Measurements from ENCODE around the gene YWHAG. TPM values are rescaled to one million over a fixed set of nuclear protein-coding genes. Genes with fewer than 3 reads are reported as not detected.
"Not testable (repeated sequence)": the region's sequence is repeated elsewhere in the genome, so short reads cannot be mapped to it uniquely, and the experiment has no call there.

Gene YWHAG
- total RNA-seq, 1 donor from 2014 or later: 95.0 TPM

DNA sequence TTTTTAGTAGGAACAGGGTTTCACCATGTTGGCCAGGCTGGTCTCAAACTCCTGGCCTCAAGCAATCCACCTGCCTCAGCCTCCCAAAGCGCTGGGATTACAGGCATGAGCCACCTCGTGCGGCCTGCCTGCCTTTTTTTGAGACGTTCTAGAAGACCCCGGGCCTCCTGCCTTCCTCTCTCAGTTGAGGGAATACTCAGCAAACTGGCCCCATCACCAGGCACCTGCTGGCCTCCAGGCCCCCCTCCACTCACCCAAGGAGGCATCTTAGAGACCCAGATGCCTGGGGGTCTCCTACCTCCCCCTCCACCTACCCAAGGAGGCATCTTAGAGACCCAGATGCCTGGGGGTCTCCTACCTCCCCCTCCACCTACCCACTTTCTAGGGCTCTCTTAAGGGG lies 65.9 kb downstream of the YWHAG start:
- not testable (repeated sequence) for DNase-seq

DNA sequence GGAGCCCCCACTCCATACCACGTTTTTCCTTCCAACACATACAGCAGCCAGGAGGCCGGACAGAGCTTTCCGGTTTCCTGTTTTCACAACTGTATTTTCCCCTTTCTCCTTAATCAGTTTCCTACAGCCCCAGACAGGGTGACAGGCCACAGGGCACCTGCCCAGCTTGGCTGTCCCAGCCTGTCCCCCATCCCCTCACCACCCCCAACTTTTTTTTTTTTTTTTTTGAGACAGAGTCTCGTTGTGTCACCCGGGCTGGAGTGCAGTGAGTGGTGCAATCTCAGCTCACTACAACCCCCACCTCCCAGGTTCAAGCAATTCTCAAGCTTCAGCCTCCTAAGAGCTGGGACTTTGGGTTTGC lies 66.6 kb downstream of the YWHAG start:
- peak; percentile 95 for DNase-seq

DNA sequence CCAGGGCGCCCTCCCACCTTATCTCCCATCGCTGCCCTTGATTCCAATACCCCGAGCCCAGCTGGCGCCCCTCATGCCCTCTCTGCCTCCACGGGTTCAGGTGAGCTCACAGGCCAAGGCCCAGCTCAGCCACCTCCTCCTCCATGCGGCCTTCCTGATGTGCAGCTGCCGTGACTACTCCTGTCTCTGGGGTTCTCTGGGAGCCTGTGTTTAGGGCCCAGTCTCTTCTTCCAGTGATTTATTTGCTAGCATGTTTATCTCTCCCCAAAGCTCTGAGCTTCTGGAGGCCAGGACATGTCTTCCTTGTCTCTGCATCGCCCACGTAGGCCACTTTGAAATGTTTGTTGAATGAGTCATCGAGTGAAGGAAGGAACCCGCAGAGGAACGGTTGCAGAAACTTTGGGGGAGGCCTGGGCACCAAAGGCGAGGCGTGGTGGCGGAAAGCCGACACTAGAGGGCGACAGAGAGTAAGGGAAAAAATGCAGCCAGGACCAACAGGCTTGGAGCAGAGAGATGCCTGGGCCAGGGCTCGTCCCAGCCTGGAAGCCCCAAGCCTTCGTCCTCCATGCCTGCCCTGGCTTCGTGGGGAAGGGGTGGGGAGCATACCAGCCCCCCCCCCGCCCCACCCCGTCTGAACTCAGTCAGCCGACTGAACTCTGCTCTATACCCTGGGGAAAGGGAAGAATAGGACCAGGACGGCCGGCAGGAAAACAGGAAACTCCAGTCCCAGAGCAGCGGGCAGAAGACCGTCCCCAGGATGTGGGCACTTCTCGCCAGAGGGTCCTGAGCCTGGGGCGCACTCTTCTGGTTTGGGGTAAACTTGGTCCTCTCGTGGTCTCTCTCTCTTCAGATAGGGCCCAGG lies 67.2 kb downstream of the YWHAG start:
- DNase-seq: peak; percentile 98

DNA sequence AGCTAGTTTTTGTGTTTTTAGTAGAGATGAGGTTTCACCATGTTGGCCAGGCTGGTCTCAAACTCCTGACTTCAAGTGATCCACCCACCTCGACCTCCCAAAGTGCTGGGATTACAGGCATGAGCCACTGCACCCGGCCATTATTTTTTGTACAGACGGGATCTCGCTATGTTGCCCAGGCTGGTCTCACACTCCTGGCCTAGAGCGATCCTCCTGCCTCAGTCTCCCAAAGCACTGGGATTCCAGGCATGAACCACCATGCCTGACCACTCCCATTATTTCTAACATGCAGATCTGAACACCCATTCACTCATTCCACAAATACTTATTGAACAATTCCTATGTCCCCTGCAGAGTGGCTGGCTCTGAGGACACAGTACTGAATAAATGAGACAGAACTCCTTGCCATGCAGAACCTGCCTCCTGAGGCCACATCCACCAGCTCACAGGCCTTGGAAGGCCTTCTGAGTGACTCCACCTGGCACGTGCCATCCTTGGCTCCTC lies 67.9 kb downstream of the YWHAG start:
- not testable (repeated sequence) for DNase-seq

DNA sequence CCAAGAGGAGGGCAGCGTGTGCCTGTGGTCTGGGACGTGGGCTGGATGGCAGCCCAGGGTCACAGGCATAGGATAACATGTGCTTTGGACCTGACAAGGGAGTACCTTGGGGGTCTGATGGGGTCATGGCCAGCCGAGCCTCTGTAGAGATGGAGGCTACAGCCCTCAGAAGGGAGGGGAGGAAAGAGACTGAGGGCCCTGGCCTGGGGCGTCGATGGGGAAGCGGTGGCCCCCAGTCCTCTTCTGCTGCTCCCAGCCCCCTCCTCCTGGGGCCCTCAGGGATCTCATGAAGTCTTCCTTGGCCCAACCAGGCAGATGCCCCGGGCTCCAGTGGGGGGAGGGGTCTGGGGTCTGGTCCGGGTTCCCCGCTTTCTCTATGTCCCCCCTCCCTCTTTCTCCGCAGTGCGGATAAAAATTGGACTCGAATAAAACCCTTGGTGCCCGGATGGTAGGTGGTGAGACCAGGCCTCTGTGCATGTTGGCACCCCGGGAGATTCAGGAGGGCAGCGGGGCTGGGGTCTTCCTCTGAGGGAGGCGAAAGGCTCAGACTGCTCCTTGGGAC lies 71.9 kb downstream of the YWHAG start:
- no peak for DNase-seq

DNA sequence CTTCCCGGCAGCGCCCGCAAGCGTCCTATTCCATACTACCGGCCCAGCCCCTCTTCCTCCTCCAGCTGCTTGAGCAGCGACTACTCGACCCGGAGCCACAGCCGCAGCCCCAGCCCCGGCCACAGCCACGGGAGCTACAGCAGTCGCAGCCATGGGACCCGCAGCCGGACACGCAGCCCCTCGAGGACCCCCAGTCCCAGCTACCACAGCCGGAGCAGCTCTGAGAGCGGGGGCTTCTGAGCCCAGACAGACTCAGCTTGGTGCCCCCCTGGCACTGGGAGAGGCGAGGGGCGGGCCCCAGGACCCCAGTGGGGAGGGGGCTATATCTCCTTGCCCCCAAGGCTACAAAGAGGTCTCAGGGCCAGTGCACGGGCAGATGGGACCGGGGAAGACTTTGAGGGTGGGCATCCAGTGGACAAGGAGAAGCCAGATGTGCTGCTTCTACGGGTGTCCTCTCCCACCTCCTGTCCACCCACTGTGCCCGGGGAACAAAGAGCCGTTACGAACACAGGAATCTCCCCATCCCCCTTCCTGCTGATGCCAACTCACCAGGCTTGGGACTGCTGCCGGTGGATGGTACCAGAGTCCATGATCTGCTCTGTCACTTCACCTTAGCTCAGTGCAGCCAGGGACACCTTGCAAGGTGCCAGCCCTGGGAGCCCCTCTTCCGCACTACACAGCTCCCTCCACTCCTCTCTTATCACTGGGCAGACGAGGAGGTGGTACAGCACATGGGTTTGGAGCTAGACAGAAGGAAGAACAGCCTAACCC lies 73.0 kb downstream of the YWHAG start:
- no peak for DNase-seq

DNA sequence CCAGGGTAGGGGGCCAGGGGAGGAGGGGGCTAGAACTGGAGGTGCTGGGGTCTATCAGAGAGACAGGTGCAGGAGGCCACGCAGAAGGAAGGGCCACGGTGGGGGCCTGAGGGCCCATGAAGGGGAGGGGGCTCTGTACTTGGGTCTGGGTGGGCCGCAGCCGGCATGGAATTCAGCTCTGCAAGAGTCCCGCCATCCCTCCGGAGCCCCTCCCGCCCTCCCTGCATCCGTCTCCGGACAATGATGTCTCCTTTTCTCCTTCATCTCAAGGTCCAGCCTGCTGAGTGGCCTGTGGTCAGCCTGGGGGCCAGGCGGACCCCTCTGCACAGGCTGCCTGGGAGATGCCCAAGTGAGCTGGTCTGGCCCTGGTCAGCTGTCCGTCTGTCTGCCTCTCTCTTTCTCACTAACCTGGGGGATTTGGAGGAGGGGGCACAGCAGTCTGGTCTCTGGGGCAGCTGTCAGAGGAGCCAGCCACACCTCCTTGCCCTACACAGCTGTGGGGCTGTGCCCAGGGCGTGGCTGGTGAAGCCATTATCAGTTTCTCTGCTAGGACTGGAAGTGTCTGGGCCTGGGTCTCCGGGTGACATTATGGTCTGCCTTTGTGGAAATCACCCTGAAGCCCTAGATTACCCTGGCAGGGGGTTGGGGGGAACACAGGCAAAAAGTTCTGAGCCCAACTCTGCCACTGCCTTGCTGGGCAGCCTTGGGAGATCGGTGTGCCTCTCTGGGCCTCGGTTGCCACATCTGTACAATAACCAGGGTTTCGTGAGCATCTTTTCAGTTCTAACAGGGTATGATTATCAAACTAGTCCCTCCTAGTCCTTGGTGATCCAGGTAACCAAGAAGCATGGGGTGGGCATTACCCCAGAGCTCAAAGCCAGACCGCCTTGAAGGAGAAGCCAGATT lies 75.3 kb downstream of the YWHAG start:
- no peak for DNase-seq

DNA sequence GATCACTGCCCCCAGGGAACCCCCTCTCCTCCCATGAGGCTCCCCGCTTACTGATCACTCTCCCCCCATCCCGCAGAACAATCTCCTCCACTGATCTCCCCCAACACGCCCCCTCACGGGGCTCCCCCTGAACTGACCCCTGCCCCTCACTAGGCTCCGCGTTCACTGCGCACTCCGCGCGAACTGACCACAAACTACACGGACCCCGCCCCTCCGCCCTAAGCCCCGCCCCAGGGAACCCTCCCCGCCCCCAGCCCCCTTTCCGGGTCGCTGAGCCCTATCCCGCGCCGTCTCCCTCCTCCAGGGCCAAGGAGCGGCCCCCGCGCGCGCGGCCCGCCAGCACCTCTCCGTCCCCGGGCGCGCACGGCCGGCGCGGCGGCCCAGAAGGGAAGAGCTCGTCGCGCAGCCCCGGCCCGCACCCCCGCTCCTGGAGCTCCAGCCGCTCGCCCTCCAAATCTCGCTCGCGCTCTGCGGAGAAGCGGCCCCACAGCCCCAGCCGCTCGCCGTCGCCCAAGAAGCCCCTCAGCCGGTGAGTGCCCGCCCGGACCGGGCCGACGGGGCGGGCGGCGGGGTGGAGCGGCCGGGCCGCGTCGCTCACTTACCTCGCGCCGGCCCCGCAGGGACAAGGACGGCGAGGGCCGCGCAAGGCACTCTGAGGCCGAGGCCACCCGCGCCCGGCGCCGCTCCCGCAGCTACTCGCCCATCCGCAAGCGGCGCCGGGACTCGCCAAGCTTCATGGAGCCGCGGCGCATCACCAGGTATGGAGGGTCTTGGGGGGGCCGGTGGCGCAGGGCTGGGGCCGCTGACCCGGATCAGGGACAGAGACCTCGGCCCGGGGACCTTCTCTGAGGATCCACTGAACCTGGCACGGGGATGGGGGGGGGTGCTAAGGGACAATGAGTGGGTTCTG lies 76.2 kb downstream of the YWHAG start:
- peak; percentile 41 for DNase-seq

DNA sequence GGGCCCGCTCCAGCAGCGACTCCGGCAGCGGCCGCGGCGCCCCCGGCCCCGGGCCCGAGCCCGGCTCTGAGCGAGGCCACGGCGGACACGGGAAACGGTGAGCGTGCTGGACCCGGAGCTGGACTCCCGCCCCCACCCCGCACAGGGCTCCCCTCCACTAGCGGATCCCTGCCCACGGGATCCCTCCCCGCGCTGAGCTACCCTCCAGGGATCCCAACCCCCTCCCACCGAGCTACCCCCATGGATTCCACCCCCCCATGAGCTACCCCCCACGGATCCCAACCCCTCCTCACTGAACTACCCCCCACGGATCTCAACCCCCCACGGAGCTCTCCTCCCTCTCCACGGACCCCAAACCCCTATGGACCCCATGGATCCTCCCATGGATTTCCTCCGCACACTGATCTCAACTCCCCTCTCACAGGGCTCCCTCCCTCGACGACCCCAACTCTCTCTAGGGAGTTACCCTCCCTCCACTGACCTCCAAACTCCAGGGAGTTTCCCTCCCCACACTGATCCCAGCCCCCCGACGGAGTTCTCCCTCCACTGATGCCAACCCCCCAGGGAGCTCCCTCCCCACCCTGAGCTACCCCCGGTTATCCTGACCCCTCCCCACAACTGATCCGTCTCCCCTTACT lies 77.0 kb downstream of the YWHAG start:
- no peak for DNase-seq

DNA sequence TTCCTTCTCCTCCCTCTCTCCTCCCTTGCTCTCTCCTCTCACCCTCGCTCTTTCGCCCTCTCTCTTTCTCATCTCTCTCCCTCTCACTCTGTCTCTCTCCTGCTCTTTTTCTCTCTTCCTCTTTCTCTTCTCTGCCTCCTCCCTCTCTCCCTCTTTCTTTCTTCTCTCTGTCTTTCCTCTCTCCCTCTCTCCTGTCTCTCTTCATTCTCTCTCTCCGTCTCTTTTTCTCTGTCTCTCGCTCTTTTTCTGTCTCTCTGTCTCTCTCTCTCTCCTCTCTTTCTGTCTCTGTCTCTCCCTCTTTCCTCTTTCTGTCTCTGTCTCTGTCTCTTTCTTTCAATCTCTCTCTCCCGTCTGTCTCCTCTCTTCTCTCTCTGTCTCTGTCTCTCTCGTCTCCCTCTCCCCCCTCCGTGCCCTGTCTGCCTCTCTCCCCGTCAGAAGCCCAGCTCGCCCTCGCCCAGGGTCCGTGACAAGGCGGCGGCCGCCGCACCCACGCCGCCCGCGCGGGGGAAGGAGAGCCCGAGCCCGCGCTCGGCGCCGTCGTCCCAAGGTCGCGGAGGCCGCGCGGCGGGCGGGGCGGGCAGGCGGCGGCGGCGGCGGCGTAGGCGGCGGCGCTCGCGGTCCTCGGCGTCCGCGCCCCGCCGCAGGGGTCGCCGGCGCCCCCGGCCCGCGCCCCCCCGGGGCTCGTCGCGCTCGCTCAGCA lies 77.6 kb downstream of the YWHAG start:
- no peak for DNase-seq

DNA sequence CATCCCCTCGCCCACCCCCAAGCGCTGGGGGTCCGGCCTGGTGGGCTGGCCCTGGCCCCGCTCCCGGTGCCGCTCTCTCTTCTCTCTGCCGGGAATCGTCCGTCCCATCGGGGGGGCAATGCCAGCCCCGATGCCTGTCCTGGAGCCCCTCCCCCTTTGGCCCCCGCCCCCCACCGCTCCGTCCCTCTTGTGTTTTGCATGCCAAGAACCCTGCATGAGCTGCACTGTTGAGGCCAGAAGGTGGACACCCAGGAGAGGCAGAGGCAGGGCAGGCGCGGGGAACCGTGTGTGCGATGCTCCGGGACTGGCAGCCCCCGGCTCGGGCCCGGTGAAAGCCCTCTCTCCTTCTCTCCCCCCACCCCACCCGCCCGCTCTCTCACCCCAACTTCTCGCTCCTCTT lies 78.4 kb downstream of the YWHAG start:
- DNase-seq: no peak

DNA sequence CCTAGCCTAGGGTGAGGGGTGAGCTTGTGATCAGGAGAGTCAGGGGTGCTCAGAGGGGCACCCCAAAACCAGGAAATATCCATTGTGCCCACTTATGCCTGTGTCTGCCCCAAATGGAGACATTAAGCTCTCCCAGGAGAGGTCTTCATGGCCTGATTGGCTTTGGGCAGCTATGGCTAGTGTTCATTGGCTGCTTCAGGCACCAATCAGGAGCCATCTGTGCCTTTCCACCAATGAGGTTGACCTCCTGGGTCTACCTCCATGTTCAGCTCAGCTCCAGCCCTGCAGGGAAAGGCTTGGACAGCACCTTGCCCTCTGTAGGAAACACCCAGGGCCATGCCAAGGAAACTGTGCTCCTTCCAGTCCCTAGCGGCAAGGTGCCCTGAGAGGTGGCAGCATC lies 80.3 kb downstream of the YWHAG start:
- peak; percentile 28 for DNase-seq

Other genes with a start within 250 kb of the YWHAG start
- gene SRRM3, start 157.1 kb downstream of the YWHAG start, total RNA-seq: 2.0 and 2.2 TPM in 2 replicates
- 109 and 120 TPM in 2 replicates for gene HSPB1, start 56.3 kb downstream of the YWHAG start, total RNA-seq
- gene SSC4D, start 50.7 kb upstream of the YWHAG start, total RNA-seq: 0.68 and 0.98 TPM in 2 replicates
- 1.0 and 2.8 TPM in 2 replicates for gene ZP3, start 66.0 kb upstream of the YWHAG start, total RNA-seq
- gene DTX2, start 102.7 kb upstream of the YWHAG start, total RNA-seq: 3.6 and 9.2 TPM in 2 replicates
- under 0.01 TPM in 1 of 2 replicates, not detected in the other for gene UPK3B, start 151.6 kb upstream of the YWHAG start, total RNA-seq
- gene SPDYE16, start 184.3 kb upstream of the YWHAG start, total RNA-seq: 0.09 TPM in 1 of 2 replicates, not detected in the other